ENCODE data around the gene REC114.
"Not testable (repeated sequence)": the region's sequence is repeated elsewhere in the genome, so short reads cannot be mapped to it uniquely, and the experiment has no call there.

REC114 gene

DNA sequence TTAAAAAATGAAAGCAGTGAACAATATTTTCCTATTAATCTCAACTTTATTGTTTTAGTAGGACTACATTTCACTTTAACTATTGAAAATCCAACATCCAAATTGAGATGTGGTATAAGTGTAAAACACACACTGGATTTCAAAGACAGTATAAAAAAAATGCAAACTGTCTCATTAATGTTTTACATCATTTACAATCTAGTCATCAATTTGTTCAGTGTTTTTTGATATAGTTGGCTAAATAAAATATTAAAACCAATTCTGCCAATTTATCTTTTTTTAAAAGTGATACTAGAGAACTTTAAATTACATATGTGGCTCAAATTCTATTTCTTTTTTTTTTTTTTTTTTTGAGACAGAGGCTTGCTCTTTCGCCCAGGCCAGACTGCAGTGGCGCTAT is 95.2 kb downstream of the REC114 start:
- no peak for DNase-seq

- DNase-seq = no peak
Observed at GRCh38 chr15:73538563-73539211, 95.7 kb downstream of the REC114 start.

GRCh38 chr15:73539212-73540128 is 96.5 kb downstream of the REC114 start:
- no peak for DNase-seq

GRCh38 chr15:73540161-73540560 is 97.2 kb downstream of the REC114 start:
- DNase-seq = no peak

- no peak for DNase-seq
Observed at GRCh38 chr15:73541479-73541878, 98.5 kb downstream of the REC114 start.

- not testable (repeated sequence) for DNase-seq
Observed at GRCh38 chr15:73548925-73549324, 106.0 kb downstream of the REC114 start.

GRCh38 chr15:73550190-73550589 is 107.2 kb downstream of the REC114 start:
- DNase-seq = no peak

- no peak for DNase-seq
Observed at GRCh38 chr15:73555080-73555479, 112.1 kb downstream of the REC114 start.

- no peak for DNase-seq
Observed at GRCh38 chr15:73558529-73558928, 115.6 kb downstream of the REC114 start.

GRCh38 chr15:73560501-73561117 is 117.6 kb downstream of the REC114 start:
- DNase-seq = no peak

DNA sequence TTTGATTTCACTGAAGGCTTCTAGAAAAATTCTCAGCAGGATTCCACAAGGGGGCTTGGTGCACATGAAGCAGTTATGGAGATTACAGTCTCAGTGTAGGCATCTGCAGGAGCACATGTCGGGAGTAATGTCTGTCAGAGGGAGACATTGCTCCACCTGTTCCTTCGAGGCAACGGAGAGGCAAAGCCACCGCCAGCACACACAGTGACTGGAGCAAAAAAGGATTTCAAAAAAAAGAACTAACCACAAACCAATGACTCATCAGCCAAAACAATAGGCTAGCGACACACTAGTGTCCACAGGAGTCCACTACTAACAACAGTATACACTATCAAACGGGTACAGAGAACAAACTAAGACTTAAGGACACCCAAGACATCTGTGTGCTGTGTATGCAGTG is 121.3 kb downstream of the REC114 start:
- DNase-seq = no peak

GRCh38 chr15:73567020-73567419 is 124.1 kb downstream of the REC114 start:
- no peak for DNase-seq

- DNase-seq = no peak
Observed at GRCh38 chr15:73568564-73569280, 125.8 kb downstream of the REC114 start.

GRCh38 chr15:73569361-73569760 is 126.4 kb downstream of the REC114 start:
- no peak for DNase-seq

DNA sequence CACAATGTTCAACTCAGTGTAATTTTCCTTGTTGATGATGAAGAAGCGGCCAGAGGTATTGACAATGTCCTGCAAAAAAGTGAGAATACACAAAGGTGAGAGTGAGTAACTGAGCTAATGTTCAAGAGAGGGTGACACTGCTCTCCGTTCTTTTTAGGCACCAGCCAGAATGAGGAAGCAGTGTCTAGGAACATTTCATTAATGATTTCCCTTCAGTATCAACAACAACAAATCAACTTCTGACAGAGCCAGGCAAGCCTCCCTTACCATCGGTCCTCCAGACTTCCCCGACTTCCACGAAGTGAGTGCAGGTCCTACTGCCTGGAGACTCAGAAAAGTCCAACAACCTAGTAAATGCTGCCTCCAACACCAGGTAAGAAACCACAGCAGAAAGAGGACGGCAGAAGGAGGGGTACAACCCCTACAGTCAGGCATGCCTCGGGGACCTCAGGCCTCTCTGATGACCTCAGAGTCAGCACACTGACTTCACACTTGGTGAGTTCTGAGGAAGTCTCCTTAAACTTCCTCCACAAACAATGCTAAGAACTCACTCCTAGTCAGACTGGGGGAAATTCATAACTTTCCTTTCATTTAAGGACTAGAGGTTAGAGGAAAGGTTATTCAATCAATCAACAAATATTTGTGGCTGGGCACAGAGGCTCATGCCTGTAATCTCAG is 127.5 kb downstream of the REC114 start:
- no peak for DNase-seq

GRCh38 chr15:73571346-73571745 is 128.4 kb downstream of the REC114 start:
- DNase-seq = no peak

GRCh38 chr15:73572296-73572695 is 129.3 kb downstream of the REC114 start:
- DNase-seq = no peak

DNA sequence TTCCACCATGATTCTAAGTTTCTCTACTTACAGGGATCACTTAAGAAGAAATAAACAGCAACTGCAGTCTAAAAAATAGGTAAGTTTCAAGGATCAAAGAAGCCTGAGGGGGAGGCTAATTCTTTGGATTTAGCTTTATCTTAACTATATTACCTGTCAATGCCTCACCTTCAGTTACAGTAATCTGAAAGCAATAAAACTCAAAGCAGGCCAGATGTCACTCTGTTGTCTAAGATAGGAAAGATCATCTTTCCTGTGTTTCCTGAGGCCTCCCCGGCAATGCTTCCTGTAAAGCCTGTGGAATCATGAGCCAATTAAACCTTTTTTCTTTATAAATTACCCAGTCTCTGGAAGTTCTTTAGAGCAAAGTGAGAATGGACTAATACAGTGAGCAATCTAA is 130.1 kb downstream of the REC114 start:
- DNase-seq = no peak

DNA sequence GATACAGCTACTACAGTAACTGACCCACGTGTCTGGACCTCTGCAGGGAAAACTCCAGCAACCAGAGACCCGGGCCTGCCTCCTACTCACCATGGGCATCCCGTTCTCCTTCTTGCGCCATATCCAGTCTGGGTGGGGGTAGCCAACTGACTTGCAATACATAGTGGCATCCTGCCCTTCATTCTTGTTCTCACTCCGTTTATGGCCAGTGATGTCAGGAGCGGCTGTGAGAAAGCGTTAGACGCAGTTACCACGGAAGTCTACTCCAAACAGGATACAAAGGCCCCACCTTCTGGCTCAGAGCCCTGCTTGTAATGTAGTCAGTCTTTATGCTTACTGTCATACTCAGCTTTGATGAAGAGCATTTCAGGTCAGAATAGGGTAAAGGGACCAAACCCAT is 130.6 kb downstream of the REC114 start:
- DNase-seq = no peak

GRCh38 chr15:73575636-73576247 is 132.8 kb downstream of the REC114 start:
- no peak for DNase-seq

DNA sequence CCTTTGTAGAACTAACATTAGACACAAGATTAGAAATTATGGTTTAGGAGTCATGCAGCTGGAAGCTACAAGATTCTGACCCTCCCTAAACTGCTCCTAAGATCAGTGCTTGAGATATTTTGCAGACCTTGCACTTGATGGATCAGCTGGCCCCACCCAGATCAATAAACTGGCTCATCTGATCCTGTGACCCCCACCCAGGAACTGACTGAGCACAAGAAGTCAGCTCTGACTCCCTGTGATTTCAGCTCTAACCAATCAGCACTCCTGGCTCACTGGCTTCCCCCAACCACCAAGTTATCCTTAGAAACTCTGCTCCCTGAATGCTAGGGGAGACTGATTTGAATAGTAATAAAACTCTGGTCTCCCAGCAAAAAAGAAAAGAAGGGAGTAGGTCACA is 134.6 kb downstream of the REC114 start:
- not testable (repeated sequence) for DNase-seq

GRCh38 chr15:73578026-73578425 is 135.1 kb downstream of the REC114 start:
- no peak for DNase-seq
